Testis (tissue), 2 donors: ENCODE results near the gene DRGX.

Source experiments
- POLR2A ChIP-seq: fragments of 450-650 bp; IDR thresholded peaks from one replicate; pipeline ENCODE4 v1.6.1; 2017; ENCODE audit warnings: antibody characterized with exemption, mild to moderate bottlenecking, moderate library complexity
- TF ChIP-seq, protein P1 (sequence below), 3 experiments: fragments of 450-650 bp in 2 of 3; fragments of 200-600 bp in 1 of 3; sonication (generic) in 1 of 3; IDR thresholded peaks; one replicate each; pipeline ENCODE4 v1.5.1; 2016 to 2019; ENCODE audit warnings: antibody characterized with exemption in 3 of 3, mild to moderate bottlenecking in 2 of 3, moderate library complexity in 1 of 3

DNA sequence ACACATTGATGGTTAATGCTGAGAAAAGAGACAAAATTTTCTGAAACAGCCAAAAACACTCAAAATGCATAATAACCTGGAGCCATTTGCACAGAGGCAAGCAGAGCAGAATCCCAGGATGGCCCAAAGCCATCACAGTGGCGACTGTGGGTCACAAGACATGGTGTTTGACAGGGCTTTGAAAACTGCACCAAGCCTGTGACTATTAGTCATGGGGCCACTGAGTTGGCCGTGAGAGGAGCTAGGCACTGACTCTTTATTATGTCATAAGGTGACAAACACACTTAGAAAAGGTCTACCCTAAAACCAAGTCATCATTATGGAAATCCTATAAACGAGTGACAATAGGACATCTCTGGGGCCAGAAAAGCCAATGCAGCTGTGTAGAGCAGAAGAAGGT, 23.9 kb downstream of the DRGX start:
- TF ChIP-seq, protein P1, sequence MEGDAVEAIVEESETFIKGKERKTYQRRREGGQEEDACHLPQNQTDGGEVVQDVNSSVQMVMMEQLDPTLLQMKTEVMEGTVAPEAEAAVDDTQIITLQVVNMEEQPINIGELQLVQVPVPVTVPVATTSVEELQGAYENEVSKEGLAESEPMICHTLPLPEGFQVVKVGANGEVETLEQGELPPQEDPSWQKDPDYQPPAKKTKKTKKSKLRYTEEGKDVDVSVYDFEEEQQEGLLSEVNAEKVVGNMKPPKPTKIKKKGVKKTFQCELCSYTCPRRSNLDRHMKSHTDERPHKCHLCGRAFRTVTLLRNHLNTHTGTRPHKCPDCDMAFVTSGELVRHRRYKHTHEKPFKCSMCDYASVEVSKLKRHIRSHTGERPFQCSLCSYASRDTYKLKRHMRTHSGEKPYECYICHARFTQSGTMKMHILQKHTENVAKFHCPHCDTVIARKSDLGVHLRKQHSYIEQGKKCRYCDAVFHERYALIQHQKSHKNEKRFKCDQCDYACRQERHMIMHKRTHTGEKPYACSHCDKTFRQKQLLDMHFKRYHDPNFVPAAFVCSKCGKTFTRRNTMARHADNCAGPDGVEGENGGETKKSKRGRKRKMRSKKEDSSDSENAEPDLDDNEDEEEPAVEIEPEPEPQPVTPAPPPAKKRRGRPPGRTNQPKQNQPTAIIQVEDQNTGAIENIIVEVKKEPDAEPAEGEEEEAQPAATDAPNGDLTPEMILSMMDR (IDR thresholded peaks at IDR 0.05): no peak
- TF ChIP-seq POLR2A: no peak
